Retinal pigment epithelial cell (primary cell): ENCODE measurements around the gene MATR3.

ENCODE experiments used
- DNase-seq: peaks from one replicate; pipeline ENCODE4 v3.0.0-alpha.2; 2010; ENCODE audit warnings: low read depth
- H3K4me3 ChIP-seq: 2 replicates; pipeline ENCODE4 v1.5.1; 2011; ENCODE audit warnings: mild to moderate bottlenecking, low read length, control low read depth, moderate library complexity
- TF ChIP-seq, protein P1 (sequence below): conservative IDR thresholded peaks from 2 replicates; pipeline ENCODE4 v1.5.1; 2011; ENCODE audit warnings: low read depth, low read length, control low read depth, inconsistent platforms

MATR3 gene

DNA sequence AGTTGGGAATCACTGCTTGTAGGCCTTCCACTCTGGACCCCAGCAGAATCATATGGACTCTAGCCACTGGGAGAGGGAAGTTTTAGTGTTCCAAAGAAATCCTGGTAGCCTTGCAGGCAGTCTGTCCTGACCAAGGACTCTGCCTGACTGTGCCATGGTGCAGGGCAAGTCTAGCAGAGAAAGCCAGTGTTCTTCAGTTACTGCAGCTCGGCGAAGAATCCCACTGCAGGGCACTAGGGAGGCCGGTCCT, 20.3 kb upstream of the MATR3 start:
- peak overlapping the region; percentile 83 for H3K4me3 ChIP-seq
- TF ChIP-seq, protein P1, sequence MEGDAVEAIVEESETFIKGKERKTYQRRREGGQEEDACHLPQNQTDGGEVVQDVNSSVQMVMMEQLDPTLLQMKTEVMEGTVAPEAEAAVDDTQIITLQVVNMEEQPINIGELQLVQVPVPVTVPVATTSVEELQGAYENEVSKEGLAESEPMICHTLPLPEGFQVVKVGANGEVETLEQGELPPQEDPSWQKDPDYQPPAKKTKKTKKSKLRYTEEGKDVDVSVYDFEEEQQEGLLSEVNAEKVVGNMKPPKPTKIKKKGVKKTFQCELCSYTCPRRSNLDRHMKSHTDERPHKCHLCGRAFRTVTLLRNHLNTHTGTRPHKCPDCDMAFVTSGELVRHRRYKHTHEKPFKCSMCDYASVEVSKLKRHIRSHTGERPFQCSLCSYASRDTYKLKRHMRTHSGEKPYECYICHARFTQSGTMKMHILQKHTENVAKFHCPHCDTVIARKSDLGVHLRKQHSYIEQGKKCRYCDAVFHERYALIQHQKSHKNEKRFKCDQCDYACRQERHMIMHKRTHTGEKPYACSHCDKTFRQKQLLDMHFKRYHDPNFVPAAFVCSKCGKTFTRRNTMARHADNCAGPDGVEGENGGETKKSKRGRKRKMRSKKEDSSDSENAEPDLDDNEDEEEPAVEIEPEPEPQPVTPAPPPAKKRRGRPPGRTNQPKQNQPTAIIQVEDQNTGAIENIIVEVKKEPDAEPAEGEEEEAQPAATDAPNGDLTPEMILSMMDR: no peak
- no peak for DNase-seq

DNA sequence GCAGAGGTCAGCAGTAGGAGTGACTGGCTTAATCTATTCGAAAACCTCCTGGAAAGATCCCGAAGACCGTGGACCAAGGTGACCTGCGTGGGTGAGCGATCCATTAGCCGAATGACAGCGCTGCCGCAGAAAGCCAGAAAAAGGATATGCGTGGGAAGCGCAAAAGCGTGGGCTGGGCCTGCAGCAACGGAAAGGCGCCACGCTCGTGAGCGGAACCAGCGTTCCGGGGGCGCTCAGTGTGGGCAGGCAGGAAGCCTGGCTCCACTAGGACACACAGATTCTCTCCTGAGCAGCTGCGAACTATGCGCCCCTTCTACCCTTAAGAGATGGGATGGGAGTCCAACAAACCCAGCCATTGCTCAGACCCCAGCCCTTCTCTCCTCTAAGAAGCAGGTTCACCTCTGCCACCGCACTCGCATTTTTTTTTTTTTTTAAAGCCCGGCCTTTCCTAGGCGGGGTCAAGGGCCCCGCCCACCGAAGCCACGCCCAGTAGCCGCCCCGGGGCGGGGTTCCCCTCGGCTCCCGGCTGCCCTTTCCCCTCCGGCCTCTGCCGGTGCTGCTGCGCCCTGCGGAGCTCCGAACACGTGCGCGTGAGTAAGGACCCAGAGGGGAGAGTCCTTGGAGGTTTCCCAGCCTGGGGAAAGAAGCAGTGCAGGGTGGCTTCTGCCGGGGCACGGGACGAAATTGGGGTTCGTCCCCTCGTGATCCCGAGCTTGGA, 19.8 kb upstream of the MATR3 start:
- peak overlapping the region; percentile 83 for H3K4me3 ChIP-seq
- no peak for DNase-seq
- TF ChIP-seq, protein P1: no peak

DNA sequence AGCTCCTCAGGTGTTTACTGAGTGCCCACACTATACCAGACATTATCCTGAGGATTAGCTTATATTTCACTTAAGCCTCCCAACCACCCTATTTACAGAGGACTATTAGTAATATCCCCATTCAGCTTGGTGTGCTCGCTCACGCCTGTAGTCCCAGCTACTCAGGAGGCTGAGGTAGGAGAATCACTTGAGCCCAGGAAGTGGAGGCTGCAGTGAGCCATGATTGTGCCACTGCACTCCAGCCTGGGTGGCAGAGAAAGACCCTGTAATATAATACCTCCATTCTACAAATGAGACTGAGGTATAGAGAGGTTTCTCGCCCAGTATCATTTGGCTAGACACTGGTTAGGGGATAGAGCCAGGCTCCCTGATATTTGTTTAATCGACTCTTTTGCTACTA, 18.0 kb upstream of the MATR3 start:
- TF ChIP-seq, protein P1: no peak
- peak overlapping the region; percentile 47 for H3K4me3 ChIP-seq
- no peak for DNase-seq

DNA sequence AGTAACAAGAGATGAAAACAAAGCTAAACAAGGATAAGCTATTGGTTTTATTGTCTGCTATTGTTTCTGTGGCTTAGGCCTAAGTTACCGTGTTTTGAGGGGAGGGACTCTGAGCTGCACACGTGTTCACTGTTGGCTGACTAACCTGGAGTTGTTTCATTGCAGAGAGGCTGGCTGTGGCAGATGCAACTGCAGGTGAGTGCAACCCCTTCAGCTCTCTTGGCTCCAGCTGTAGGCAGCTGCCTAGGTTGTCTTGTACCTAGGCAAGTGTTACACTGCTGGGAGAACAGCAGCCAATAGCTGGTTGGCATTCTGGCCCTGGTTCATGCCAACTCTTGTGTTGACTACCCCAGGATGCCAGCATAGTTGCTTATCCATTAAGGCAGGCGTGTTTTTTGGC, 17.6 kb upstream of the MATR3 start:
- peak overlapping the region; percentile 47 for H3K4me3 ChIP-seq
- no peak for DNase-seq
- TF ChIP-seq, protein P1: no peak

DNA sequence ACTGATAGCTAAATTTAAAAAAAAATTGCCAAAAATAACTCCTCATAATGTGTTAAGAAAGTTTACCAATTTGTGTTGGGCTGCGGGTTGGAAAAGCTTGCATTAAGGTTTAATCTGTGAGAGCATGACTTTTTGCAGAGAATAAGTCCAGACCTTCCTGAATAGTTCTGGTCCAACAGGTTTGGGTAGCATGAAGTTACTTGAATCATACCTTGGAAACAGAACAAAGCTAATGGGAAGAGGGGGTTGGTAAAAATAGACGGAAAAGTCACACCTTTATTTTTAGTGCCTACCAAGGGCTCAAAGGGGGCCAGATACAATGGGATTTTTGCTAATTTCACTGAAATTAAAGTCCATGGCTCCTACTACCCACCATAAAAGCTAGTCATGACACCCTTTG, 17.1 kb upstream of the MATR3 start:
- H3K4me3 ChIP-seq: peak overlapping the region; percentile 47
- TF ChIP-seq, protein P1: no peak
- no peak for DNase-seq

DNA sequence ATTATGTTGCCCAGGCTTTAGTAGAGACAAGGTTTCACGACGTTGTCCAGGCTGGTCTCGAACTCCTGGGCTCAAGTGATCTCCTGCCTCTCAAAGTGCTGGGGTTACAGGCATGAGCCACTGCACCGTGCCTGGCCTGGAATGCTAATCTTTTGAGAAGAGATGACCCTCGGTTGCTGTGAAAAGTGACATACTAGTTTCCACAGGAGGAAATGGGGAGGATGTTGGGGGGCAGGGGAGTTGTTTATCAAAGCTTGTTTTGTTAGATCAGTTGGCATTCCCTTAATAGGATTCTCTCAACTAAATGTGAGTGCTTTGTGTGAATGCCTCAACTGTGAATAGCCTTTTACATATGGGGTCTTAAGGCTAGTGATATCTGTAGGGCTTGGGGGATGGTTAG, 16.4 kb upstream of the MATR3 start:
- DNase-seq: no peak
- H3K4me3 ChIP-seq: peak overlapping the region; percentile 9
- TF ChIP-seq, protein P1: no peak

DNA sequence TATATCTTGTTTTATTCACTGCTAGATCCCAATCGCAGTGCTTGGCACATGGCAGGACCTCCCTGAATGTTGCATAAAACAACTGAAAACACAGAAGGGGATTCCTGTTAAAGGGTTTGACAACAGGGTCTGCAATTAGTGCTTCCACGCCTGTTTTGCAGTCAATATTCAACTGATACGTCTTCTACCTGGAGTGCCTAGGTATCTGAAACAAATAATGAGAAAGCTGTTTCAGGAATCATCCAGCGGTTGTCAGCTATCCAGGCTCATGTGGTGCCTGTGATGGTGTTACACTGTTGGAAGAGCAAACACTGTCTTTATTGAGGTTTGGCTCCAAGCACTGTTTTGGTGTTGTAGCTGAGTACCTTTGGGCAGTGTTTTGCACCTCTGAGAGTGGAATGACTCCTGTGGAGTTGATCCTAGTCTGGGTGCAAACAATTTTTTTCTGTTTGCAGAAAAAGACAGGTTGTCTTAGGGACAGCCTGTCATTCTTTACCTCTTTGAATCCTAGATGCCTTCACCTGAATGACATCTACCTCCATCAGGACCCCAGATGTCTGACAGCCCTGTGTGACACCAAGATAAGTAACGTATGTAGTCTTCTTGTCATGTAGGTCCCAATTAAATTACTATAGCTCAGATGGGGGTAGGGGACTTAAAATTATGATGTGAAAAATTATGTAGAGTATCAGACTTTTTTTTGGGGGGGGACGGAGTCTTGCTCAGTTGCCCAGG, 14.8 kb upstream of the MATR3 start:
- TF ChIP-seq, protein P1: no peak
- no peak overlapping the region for H3K4me3 ChIP-seq
- no peak for DNase-seq
